ENCODE data around the gene RAB30.

Gene RAB30

DNA sequence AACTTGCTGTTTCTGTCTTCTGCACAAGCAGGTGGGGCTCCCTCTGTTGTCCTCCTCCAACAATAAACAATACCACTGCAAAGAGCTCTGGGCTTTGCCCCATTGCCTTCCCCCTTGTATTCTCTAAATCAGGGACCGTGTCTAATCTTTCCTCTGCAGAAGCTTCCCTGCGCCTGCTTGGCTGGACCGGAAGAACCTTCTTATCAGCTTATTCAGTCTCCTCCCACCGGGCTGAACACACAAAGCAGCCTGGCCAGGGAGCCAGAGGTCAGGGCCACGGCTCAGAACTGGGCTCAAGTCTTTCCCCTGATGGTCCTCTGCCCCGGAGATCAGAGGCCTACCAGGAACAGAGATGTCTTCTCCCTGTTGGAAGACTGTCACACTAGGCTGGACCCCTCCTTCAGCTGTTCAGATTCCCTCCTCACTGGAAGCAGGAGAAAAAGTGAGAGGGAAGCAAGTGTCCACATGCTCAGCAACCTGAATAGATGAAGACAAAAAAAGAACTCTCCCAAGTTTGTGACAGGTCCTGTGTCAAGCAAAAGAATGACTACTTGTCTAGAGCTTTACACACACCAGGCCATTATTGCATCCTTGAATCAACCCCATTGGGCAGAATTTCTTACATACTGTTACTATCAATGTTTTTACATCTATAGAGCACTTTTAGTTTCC, 63.7 kb downstream of the RAB30 start:
- FAIRE-seq, result no peak

DNA sequence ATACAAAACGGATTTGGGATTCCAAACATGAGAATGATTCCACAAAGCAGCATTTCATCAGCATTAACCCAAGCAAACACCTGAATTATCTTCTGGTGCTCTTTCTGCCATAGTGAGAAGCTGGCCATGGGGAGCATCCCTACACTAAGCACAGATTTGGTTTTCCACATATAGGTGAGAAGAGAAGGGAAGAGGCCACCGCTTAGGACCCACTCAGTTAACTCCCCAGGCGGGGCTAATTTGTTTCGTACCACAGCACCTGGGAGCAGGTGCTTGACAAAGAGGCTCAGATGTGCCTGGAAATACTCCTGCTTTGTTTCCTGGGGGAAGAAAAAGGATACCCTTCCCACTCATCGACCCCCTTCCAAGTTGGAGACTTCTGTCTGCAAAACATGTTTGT, 64.2 kb downstream of the RAB30 start:
- no peak for FAIRE-seq

DNA sequence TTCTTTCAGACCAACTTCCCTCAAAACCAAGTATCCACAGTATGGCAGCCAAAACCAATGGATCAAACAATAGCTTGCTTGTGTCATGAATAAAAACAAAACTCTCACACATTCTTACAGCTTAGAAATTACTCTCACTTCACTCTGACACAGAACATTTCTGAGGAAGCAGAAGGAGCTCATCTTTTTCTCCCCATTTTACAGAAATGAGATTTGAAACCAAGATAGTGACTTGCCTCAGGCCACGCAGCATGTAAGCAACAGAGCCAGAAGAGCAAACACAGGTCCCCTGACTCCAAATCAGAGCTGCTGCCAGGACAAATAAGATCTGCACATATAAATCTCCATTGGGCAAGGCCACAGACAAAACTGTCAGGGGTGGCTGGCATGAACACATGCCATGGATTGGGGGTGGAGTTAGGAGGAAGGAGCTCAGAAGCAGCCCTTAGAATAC, 64.8 kb downstream of the RAB30 start:
- FAIRE-seq, result no peak

DNA sequence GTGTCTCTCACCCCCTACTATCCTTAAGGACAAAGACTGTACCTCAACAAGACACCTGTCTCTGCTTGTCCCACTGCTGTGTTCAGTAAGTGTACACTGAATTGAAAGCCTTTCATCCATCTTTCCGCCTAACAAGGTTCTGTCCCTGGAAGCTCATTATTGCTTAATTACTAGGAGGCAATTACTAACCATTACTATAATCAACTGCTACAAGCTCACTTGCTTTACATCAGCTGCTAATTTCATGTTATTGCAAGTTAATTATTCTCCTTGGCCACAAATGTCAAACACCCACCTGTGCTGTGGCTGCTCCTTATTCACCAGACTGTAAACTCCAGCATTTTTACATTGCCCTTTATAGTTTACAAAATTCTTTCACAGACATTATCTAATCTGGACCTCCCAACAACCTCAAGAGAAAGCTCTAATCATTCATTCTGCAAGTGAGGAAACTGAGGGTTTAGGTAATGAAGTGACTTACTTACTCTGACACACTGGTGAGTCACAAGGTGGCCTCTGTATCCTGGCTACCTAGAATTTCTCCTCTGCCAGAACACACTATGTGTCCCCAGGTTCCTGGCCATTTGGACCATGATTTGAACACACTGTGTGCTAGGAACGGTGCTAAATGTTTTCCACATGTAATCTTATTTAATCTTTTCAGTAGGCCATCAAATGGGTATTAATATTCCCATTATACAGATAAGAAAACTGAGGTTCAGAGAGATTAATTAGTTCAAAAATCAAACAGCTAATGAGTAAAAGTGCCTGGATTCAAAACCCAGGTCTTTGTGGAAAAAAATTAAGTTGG, 66.7 kb downstream of the RAB30 start:
- no peak for FAIRE-seq

DNA sequence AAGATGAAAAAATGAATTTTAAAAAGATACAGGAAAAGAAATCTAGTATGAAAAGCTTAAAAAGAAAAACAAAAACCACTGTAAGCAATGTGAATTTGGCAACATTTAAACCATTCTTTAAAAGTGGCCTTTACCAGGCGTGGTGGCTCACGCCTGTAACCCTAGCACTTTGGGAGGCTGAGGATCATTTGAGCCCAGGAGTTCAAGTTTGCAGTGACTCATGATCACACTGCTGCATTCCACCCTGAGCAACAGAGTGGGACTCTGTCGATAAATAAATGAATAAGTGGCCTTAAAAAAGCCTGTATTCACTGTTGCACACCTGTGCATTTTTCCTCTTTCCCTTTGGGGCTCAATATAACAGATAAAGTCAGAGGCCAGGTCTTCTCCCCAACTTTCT, 69.2 kb downstream of the RAB30 start:
- no peak for FAIRE-seq

DNA sequence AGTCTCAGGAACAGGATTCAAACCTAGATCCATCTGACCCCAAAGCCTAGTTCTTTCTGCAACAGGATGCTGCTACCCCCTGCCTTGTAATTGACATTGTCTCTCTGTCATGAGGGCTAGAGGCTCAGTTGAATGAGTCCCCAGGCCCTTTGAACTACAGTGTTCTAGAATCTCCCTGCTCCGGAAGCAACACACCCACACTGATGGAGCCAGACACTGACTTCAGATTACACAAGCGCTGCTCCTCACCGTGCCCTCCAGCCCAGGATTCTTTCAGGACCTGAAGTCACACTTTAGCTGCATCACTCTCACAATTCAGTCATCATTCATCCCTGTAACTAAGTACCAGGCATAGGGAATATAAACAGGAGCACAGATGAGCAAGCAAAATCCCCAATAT, 69.6 kb downstream of the RAB30 start:
- no peak for FAIRE-seq

DNA sequence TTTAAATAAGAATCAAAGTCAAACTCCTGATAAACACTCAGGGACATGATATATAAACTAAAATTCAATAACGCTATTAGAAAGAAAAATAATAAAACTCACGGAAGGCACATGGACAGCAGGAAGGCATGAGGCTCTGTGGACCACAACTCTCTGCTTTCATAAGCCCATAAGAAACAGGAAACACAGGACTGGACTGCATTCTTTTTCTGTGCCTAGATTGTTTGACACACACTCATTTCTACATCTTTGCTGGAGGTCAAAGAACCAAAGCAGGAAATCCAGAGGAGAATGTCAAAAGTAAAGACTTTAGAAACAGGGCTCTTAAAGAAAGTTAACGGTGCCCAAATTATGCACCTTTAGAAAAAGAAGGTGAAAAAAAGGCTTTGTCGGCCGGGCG, 71.3 kb downstream of the RAB30 start:
- no peak for FAIRE-seq

DNA sequence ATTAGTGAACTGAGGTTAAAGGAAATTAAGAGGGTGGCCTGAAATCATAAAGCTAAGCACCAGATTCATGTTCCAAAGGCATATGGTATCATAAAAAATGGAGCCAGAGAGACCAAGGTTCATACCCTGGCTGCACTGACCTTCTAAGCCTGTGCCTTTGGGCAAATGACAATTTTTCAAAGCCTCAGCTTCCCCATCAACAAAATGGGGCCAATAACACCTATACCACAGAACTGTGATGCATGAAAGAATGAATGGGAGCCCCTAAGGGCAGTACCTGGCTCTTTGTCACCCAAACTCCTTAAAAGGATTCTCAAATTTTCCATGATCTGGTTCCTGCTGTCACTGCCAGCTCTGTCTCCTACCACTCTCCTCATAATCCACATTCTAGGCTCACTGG, 72.5 kb downstream of the RAB30 start:
- no peak for FAIRE-seq

DNA sequence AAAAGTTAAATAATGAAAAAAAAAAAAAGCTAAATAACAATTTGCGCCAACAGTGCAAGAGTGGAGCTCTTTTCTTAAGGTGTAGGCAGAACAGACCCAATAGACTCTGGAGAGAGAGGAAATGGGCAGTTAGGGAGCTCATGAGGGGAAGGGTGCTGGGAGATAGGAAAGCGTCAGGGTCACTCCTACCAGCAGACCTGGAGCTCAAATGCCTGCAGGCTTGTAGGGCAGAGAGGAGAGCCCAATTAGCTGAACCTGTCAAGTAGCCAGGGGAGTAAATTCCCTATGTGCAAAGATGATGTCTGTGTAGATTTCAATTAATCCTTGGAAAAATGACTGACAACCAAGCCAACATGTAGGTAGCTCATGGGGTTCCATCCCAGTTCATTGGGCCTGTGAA, 73.0 kb downstream of the RAB30 start:
- FAIRE-seq, result no peak

DNA sequence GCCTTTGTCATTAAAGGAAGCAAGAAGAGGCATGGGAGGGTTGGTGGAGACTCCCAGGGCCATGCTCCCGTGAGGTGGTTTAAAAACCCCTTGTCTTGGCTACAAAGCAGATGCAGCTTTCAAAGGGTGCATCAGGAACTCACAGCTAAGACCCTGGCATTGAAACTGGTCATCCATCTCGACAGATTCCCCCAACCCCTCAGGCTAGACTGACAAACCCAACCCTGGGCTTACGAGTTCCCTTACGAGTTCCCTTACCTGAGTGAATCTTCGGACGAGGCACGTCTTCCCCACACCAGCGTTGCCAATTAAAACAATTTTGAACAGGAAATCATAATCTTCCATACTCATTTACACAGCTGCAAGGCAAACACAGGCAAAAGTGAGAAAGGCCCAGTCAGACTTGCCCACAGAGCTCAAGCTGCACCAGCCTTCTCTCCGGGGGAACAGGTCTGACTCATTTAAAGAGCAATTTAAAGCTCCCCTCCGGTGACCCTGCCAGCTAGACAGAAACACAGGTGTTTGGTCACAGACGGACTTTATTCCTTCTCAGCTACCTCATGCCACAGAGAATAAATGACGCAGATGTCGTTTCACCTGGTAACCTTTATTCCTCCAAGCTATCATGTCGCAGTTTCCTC, 74.6 kb downstream of the RAB30 start:
- no peak for FAIRE-seq

DNA sequence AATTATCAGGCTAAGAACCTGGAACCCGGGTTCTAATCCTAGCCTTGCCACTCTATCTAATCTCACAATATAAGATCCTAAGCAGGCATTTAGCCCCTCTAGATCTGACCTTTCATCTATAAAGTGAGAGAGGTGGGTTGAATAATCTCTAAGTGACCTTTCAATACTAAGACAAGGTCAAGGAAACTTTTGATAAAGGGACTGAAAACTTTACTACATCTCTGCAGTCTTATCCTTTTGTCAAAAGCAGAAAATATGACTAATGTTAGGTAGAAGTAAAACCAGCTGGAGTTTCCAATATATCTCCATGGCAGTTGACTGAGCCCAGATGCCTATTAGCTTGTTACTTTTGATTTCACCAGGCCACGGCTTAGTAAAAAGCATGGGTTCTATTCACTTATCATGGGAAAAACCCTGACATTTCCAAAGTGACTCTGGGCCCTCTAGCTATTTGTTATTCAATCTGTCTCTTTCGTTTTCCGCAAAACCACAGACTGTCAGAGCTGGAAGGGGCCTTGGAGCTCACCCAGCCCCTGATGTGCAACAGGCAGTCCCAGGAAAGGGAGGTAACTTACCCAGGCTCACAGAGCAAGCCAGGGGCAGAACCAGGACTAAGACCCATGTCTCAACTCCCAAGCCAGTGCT, 75.8 kb downstream of the RAB30 start:
- no peak for FAIRE-seq

DNA sequence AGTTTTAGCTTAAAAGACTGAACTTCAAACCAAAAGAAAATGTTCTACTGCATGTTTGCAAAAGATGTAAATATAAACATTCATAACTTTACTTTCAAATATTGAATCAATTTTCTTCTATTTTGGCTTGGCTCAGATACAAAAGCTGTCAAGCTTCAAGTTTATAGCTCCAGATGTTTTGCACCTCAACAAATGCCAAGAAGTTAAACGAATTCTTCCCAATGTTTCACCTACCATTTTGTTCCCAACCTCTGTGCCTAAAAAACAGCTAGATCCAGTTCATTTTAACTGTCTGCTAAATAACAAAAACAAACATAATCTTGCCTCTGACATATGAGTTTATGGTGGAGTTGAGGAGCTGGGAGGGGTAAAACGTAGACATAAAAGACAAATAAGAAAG, 76.5 kb downstream of the RAB30 start:
- no peak for FAIRE-seq

DNA sequence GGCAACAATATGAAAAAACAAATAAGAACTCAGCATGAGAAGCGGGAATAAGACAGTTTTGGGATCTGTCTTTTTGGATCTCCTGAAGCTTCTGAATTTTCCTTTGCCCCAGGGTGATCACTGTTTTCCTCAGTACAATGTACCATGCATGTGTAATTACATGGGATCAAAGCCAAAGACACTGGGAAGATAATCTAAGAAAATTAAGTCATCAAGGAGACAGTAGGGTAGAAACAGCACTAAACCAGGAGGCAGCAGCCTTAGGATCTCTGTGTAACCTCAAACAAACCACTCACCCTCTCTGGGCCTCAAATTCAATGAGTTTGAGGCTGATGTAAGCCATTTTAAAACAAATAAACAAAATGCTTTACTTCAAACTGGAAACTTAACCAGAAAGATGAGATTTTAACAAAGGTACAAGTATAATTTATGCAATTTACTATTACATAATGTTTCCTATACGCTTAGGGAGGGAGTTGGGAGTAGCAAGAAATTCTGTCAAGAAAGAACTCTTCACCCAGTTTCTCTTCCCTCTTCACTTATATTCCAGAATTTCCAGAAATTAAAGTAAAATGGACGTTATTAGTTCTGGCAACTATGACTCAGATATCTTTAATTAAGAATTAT, 77.0 kb downstream of the RAB30 start:
- FAIRE-seq, result no peak

DNA sequence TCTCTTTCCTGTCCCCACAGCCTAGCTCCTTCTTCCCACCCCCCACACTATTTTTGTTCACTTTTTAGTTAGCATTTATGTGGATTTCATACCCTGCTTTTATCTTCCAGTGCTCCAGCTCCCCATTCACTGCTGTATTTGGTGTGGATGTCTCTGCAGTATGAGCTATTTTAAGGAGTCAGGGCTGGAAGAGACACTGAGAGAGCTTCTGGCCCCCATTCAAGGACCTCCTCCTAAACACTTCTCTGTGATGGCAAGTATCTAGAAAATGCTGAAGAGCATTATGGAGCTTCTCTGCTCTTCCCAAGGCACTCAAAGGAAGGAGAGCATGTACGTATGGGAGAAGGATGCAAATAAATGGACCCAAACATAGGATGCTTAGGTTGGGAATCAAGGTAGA, 79.5 kb downstream of the RAB30 start:
- no peak for FAIRE-seq

DNA sequence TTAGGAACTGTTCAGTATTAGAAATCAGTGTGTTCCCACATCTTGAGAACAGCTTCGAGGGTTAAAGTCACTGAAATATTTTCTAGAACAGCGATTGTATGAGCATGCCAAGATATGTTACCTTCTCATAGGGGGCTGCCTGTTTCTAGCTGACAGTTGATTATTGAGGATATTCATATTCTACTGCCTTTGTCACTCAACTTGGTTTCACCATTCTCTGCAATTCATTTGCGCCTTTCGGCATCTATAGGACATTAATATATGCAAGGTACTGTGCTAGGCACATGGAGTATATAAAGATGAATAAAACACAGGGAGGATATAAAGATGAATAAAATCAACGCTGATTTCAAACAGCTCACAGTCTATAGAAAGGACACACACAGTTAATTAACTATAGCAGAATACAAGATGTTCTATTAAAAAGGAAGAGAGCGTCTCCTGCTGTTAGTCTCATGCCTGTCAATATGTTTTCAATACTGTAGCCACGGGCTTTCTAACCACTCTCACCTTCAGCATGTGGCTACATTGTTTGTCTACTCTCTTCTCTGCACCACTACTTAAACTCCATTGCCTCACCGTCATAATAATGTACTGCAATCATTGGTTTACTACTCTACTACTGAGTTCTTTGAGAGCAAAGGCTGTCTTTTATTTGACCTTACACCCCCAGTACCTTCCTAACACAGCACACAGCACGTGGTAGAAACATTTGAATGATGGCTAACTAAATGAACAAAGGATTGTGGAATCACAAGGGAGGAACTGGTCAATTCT, 81.9 kb downstream of the RAB30 start:
- no peak for FAIRE-seq

DNA sequence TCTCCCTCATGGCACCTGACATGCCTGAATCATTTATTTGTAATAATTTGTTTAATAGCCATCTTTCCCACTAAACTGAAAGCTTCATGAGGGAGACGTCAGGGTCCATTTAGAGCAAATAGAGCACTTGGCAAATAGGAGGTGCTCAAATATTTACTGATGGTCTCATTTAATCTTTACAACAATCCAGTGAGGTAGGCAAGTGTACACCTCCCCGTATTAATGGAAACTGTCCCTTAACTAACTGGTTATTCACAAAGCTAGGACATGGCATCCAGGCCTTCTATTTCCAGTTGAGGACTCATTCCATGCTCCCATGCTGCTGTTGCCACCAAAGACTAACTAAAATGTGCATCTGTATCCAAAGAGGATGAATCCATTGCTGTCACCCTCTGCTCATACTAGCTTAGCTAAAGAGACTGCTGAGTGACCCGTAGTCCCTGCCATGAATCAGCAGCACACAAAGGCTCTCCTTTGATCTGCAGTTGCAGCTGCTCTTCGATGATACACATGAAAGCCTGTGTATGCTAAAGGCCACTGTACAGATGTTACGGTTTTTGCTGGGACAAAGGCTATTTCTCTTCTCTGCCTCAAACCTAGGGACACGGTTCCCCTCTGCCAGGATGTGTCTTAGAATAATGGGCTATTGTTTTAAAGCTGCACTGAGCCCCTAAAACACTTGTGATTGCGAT, 82.6 kb downstream of the RAB30 start:
- FAIRE-seq, result no peak

DNA sequence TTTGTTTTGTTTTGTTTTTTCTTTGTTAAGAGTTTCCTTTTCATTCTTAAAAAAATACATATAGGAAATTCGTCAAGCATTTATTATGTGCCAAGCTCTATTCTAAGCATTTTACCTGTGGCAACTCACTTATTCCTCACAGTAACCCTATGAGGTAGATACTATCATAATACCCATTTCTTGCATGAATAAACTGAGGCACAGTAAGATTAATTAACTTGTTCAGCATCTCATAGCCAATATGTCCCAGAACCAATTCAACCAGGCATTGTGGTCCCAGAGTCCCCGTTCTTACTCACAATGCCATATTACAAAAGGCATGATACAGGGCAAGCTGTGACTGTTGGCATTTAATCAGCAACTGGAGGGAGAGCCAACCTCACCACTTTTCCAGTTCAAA, 83.7 kb downstream of the RAB30 start:
- FAIRE-seq, result no peak

DNA sequence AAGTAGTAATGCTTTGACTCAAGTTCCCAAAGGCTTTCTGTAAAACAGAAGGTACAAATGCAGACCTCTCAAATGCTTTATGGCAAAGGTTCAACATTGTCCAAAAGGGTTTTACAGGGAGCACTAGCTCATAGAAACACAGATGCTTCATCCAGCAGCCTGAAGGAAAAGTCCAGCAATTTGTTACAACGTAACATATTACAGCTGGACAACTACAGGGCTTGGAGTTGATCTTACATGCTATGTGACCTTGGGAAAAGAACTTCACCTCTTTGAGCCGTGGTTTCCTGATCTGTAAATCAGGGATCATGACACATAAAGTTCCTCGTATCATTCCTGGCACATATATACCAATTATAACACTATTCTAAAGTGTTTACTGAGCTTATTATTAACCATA, 85.3 kb downstream of the RAB30 start:
- FAIRE-seq, result no peak

DNA sequence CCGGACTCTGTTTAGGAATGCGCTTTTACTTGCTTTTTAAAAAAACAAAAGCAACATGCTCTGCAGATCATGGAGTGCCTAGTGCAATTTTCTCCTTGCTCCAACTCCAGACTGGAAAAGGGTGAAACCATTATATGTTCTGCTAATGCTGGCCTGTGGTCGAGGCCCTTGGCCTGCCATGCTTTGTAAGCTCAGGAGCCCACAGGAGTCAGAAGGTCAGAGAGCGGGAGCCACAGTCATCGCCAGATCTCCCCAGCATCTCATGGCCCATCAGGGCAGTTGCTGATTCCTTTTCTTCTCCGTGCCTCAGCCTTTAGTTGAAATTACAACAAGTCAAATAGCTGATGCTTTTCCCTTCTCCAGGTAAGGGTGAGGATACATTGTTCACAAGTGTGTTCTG, 89.8 kb downstream of the RAB30 start:
- no peak for FAIRE-seq

DNA sequence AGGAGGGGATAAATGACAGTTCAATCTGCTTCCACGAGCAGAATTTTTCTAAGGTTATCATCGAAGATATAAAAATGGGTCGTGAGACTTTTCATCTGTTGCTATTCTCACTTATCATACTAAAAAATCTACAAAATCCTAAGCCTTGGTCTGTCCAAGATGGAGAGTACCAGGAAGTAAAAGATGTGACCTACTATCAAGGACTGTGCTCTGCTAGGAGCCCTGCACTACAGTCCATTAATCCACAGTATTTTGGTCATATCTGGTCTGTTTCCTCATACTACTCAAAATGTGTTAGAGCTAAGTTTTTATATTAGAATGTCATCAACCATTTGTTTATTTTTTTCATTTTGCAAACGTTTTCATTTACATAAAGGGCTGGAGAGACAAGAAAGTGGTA, 90.8 kb downstream of the RAB30 start:
- FAIRE-seq, result no peak

DNA sequence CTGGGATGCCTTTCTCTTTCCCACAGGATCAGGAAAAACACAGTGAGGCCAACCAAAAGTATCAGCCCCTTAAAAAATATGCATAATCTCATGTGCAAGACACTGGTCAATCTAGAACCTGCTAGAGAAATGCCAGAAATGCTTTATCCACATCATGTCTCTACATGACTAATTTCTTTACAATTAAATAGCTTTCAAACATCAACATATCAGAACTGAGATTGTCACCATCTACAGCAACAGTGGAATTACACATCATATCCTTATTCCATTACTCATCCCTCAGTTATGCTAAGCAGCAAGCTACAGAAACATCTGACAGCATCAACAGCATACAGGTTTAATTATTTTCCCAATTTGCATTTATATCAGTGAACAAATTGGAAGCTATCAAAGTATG, 91.4 kb downstream of the RAB30 start:
- no peak for FAIRE-seq

DNA sequence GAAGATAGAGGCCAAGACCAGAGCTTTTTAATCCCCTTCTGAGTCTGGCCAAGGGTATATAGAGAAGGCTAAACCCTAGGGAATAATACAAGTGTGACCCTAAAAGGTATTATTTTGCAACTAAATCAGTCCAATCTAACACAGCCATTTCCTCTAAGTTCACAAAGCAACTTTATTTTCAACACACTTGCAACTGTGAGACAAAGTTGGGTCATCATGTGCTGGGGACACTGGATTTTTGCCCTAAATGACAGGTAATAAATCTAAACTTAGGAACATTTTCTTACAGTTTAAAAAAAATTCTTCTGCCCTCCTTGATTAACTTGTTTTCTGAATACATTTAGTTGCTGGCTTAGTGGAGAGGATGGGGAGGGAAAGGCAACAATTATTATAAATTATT, 91.9 kb downstream of the RAB30 start:
- FAIRE-seq, result no peak

All from G401.6 (cell line).